ENCODE measurements around the gene SASH1. TPM values are rescaled to one million over a fixed set of nuclear protein-coding genes. Genes with fewer than 3 reads are reported as not detected.

SASH1 gene
- total RNA-seq, 1 experiment from 2014 or later, result 12.3 TPM

GRCh38 chr6:148440877-148441453 is 98.3 kb downstream of the SASH1 start:
- H3K9me3 Mint-ChIP-seq (ENCODE audit: low read depth, unreplicated experiment), result no peaks in the 10 kb centered on the region
- H3K4me1 Mint-ChIP-seq (ENCODE audit: low read depth, unreplicated experiment), result peaks cover 13% of the 10 kb centered on the region
- H3K4me3 Mint-ChIP-seq (ENCODE audit: low read depth, unreplicated experiment), result no peak overlapping the region
- peak overlapping the region; percentile 77 for H3K27ac Mint-ChIP-seq (ENCODE audit: unreplicated experiment)
- no peaks in the 10 kb centered on the region for H3K27me3 Mint-ChIP-seq (ENCODE audit: unreplicated experiment)
- intact Hi-C loops (cut with micrococcal nuclease; ENCODE audit: unreplicated experiment), result no loop called here
- no peaks in the 10 kb centered on the region for H3K36me3 Mint-ChIP-seq (ENCODE audit: insufficient read depth, unreplicated experiment)
- CTCF ChIA-PET, result interaction anchor here (0.7 kb wide), 1 partner anchor 114 kb away, joined by 3 read pairs; no protein-coding TSS in a partner anchor
- DNase-seq, result peak; percentile 27
- no TSS peak for BruUV-seq (replicated peaks)
- TF ChIP-seq CTCF (IDR thresholded peaks at IDR 0.05; ENCODE audit: unreplicated experiment), result no peak

DNA sequence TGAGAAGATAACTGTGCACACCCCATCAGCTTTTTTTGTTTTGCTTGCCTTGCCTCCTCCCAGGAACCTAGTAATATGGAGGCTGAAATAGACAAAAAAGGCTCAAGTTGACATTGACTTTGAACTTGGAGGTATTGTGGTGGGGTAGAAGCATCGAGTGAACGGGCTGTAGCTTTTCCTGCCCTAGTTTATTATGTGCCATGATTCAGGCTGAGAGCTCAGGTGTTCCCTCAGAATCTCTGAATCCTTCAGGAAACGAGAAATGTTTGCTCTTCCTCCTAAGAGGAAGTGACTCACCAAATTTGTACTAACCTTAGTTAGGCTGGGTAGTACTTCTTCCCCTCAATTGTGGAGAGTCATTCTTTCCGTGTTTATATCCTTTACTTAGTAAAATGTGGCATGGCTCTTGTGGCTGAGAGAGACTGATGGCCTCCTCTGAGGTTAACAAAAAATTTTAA is 98.8 kb downstream of the SASH1 start:
- Mint-ChIP-seq H3K4me3 (ENCODE audit: low read depth, unreplicated experiment) (no peak overlapping the region), H3K27ac (ENCODE audit: unreplicated experiment) (peak overlapping the region; percentile 77), H3K4me1 (ENCODE audit: low read depth, unreplicated experiment) (peaks cover 13% of the 10 kb centered on the region), H3K9me3 (ENCODE audit: low read depth, unreplicated experiment) (no peaks in the 10 kb centered on the region), H3K36me3 (ENCODE audit: insufficient read depth, unreplicated experiment) (no peaks in the 10 kb centered on the region), H3K27me3 (ENCODE audit: unreplicated experiment) (no peaks in the 10 kb centered on the region)
- CTCF ChIA-PET, result interaction anchor here (0.7 kb wide), 1 partner anchor 114 kb away, joined by 3 read pairs; no protein-coding TSS in a partner anchor
- intact Hi-C loops (cut with micrococcal nuclease; ENCODE audit: unreplicated experiment), result no loop called here
- no peak for DNase-seq
- BruUV-seq (replicated peaks), result no TSS peak
- TF ChIP-seq CTCF (IDR thresholded peaks at IDR 0.05; ENCODE audit: unreplicated experiment), result no peak

DNA sequence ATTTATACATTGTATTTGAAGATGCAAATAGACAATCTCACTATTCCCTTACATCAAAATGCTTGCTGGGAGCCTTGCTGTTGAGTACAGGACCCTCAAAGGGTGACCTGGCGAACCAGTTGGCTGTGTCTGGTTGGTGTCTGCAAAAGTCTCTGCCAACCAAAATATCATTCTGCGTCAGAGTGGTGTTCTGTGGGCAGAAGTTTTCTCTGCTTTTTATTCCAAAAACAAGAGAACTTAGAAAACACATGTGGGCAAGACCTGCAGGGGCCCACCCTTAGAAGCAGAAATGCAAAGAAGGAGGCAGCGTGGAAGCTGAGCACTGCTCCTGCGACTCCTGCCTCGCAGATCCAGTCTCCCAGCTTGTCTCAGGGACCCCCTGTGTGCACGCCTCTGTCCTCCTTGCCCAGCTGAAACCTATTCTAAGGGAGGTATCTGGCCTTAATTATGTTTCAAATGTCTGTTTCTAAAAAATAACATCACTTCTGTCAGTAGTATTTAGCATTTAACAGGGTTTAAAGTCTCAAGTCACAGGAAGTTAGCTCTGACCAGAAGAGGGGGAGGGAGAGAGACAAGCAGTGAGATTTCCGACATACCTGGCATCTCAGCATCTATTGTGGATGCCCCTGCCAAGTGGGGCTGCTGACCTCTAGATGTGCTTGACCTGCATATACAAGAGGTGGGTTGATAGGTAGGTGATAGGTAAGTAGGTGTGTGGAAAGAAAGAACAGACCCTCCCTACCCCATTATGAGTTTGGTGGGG is 101.3 kb downstream of the SASH1 start:
- no peak for TF ChIP-seq CTCF (IDR thresholded peaks at IDR 0.05; ENCODE audit: unreplicated experiment)
- BruUV-seq (replicated peaks), result no TSS peak
- intact Hi-C loops (cut with micrococcal nuclease; ENCODE audit: unreplicated experiment), result no loop called here
- Mint-ChIP-seq H3K36me3 (ENCODE audit: insufficient read depth, unreplicated experiment) (no peaks in the 10 kb centered on the region), H3K9me3 (ENCODE audit: low read depth, unreplicated experiment) (no peaks in the 10 kb centered on the region), H3K4me3 (ENCODE audit: low read depth, unreplicated experiment) (no peak overlapping the region), H3K27ac (ENCODE audit: unreplicated experiment) (no peak overlapping the region), H3K27me3 (ENCODE audit: unreplicated experiment) (no peaks in the 10 kb centered on the region), H3K4me1 (ENCODE audit: low read depth, unreplicated experiment) (peaks cover 13% of the 10 kb centered on the region)
- no peak for DNase-seq
- CTCF ChIA-PET, result no interaction called here

- intact Hi-C loops (cut with micrococcal nuclease; ENCODE audit: unreplicated experiment), result no loop called here
- no peak for DNase-seq
- Mint-ChIP-seq H3K9me3 (ENCODE audit: low read depth, unreplicated experiment) (no peaks in the 10 kb centered on the region), H3K4me3 (ENCODE audit: low read depth, unreplicated experiment) (no peak overlapping the region), H3K27me3 (ENCODE audit: unreplicated experiment) (no peaks in the 10 kb centered on the region), H3K27ac (ENCODE audit: unreplicated experiment) (no peak overlapping the region), H3K4me1 (ENCODE audit: low read depth, unreplicated experiment) (peaks cover 13% of the 10 kb centered on the region), H3K36me3 (ENCODE audit: insufficient read depth, unreplicated experiment) (no peaks in the 10 kb centered on the region)
- no TSS peak for BruUV-seq (replicated peaks)
- CTCF ChIA-PET, result no interaction called here
- no peak for TF ChIP-seq CTCF (IDR thresholded peaks at IDR 0.05; ENCODE audit: unreplicated experiment)
Measured at GRCh38 chr6:148445116-148445515, 102.5 kb downstream of the SASH1 start.

Measured in Calu3 (cell line).